ENCODE results near the gene TUBA1A. TPM values are rescaled to one million over a fixed set of nuclear protein-coding genes. Genes with fewer than 3 reads are reported as not detected.
"Not testable (repeated sequence)": the region's sequence is repeated elsewhere in the genome, so short reads cannot be mapped to it uniquely, and the experiment has no call there.

The TUBA1A gene
- polyA plus RNA-seq, 1 donor = 603 TPM

DNA sequence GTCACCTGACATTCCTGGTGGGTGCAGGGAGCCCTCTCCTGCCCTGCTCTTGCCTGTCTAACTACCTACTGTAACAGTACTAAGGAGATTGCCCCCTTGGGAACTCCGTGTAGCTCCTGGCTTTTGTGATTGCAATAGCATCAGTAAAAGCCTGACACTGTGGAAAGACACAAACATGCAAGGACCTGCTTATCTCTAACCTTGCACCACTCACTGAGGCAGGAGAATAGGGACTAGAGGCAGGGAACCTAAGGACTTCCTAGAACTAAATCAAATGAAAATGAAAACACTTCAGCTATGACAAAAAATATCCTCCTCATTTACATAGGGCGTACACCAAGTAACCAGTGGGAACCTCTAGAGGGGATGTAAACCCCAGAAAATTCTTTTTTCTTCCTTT, 28.5 kb downstream of the TUBA1A start:
- no peak for DNase-seq (ENCODE audit: low read depth)

DNA sequence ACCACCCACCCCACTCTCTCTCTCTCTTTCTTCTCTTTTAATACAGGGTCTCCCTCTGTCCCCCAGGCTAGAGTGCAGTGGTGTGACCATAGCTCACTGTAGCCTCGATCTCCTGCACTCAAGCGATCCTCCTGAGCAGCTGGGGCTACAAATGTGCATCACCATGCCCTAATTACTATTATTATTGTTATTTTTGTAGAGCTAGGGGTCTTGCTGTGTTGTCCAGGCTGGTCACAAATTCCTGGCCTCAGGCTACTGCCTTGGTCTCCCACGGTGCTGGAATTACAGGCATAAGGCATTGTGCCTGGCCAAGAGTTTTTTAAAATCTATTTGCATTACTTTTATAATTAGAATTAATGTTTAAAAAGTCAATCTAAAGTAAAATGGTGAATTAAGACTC, 34.7 kb downstream of the TUBA1A start:
- DNase-seq (ENCODE audit: low read depth) = no peak

DNA sequence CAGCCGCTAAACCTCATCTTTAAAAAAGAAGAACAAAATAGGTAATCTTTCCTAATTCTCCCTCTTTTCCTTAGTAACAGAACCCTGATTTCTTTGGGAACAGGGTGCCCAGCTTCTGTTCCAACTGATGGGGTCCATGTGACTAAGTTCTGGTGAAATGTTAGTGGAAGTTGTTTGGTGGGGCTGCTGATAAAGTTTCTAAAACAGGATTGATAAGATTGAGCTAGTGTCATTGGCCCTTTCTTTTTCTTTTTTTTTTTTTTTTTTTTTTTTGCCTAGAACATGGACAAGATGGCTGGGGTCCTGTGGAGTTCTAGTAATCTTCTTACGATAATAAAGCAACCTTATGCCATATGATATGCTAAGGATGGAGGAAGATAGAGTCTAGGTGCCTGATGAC, 41.5 kb downstream of the TUBA1A start:
- DNase-seq (ENCODE audit: low read depth) = no peak

DNA sequence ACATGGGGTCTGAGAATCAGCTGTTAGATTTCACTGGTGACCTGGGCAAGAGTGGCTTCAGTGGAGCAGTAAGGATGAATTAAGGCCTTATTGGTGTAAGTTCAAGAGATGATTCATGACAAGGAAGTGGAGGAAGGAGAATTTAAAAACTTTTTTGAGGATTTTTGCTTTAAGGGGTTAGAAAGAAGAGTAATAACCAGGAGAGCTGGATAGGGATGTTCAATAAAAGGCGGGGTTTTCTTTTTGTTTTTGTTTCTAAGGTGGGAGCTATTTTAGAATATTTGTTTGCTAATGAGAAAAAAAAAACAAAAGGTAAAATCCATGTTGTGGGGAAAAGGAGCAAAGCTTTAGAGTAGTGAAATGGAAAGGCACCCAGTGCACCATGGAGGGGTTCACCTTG, 42.5 kb downstream of the TUBA1A start:
- no peak for DNase-seq (ENCODE audit: low read depth)

DNA sequence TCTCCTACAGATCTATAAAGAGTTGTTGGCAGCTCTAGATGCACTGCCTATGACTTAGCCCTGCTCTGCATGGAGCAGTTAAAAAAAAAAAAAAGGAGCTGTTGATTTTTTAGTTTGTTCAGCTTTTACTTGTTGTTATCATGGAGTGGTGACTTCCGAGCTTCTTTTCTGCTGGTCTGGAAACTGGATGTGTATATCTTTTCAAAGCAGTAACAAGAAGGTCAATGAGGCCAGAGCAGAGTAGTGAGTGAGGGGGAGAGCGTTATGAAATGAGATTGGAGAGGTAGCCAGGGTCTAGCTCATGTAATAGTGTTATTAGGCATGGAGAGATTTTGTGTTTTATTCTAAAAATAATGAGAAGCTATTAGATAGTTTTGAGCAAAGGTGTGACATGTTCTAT, 44.5 kb downstream of the TUBA1A start:
- DNase-seq (ENCODE audit: low read depth) = no peak

DNA sequence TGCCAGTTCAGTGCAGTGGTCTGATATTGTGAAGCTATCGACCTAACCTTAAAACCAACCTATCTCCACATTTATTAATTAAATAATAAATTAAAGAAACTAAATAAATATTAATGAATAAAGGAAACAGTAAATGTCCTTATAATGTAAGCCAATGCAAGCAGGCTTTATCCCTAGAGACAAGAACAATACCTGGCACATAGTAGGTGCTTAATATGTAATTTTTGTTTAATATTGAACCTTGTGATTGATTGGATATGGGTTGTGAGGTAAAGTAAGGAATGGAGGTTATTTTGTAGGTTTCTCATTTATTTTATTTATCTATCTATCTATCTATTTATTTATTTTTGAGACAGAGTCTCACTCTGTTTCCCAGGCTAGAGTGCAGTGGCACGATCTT, 49.9 kb downstream of the TUBA1A start:
- DNase-seq (ENCODE audit: low read depth) = no peak

DNA sequence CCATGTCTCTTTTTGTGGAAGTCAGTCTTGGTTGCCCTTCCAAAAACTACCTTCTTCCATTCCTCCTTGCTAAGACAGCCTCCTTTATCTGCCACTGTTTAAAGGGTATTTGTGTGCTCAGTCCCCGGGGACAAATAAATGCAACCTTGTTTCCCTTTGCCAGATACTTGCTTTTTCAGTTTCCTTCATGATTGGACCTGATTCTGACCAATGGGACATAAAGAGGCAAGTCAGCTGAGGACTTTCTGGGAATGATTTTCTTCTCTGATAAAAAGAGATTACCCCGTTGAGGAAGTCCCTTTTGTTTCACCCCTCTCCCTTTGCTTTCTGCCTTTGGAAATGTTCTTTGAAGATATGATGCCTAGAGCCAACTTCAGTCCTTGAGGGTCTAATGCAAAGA, 50.3 kb downstream of the TUBA1A start:
- DNase-seq (ENCODE audit: low read depth) = no peak

DNA sequence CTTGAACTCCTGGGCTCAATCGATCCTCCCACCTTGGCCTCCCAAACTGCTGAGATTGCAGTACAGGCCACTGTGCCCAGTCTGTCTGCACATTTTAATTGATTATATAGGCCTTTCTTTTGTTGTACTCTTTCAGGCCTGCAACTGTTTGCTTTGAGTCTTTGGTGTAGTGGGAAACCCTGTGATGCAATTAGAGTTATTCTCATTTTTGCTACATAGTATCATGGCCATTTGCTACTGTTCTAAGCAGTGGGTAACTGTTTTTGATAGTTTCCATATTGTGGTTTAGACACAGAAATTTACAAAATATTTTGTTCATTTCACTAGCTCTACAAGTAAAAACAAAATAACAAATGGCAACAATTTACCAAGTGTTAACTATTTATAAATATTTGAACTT, 51.4 kb downstream of the TUBA1A start:
- no peak for DNase-seq (ENCODE audit: low read depth)

DNA sequence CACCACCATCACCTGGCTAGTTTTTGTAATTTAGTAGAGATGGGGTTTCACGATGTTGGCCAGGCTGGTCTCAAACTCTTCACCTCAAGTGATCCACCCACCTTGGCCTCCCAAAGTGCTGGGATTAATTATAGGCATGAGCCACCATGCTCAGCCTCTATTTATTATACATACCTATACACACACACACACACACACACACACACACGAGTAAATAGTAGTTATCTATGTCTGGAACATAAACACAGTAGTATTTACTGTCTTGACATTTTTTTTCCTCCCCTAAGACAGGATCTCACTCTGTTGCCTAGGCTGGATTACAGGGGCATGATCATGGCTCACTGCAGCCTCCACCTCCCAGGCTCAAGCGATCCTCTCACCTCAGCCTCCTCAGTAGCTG, 51.9 kb downstream of the TUBA1A start:
- DNase-seq (ENCODE audit: low read depth) = not testable (repeated sequence)

Other genes with a start within 250 kb of the TUBA1A start
- gene ARF3, start 231.6 kb downstream of the TUBA1A start, polyA plus RNA-seq (ENCODE audit: insufficient read length) = 42.5 TPM
- gene WNT10B, start 217.3 kb downstream of the TUBA1A start, polyA plus RNA-seq (ENCODE audit: insufficient read length) = 0.77 TPM
- gene WNT1, start 210.8 kb downstream of the TUBA1A start, polyA plus RNA-seq (ENCODE audit: insufficient read length) = not detected
- 33.6 TPM for gene DDN, start 189.7 kb downstream of the TUBA1A start, polyA plus RNA-seq (ENCODE audit: insufficient read length)
- gene PRKAG1, start 170.3 kb downstream of the TUBA1A start, polyA plus RNA-seq (ENCODE audit: insufficient read length) = 60.2 TPM
- 40.0 TPM for gene KMT2D, start 128.3 kb downstream of the TUBA1A start, polyA plus RNA-seq (ENCODE audit: insufficient read length)
- 1.6 TPM for gene RHEBL1, start 119.1 kb downstream of the TUBA1A start, polyA plus RNA-seq (ENCODE audit: insufficient read length)
- 0.82 TPM for gene DHH, start 94.3 kb downstream of the TUBA1A start, polyA plus RNA-seq (ENCODE audit: insufficient read length)
- gene LMBR1L, start 78.2 kb downstream of the TUBA1A start, polyA plus RNA-seq (ENCODE audit: insufficient read length) = 43.8 TPM
- 831 TPM for gene TUBA1B, start 57.7 kb downstream of the TUBA1A start, polyA plus RNA-seq (ENCODE audit: insufficient read length)
- 52.3 TPM for gene TUBA1C, start 76.0 kb upstream of the TUBA1A start, polyA plus RNA-seq (ENCODE audit: insufficient read length)
- 1.7 TPM for gene PRPH, start 106.1 kb upstream of the TUBA1A start, polyA plus RNA-seq (ENCODE audit: insufficient read length)
- gene TROAP, start 134.2 kb upstream of the TUBA1A start, polyA plus RNA-seq (ENCODE audit: insufficient read length) = 11.4 TPM
- 0.06 TPM for gene C1QL4, start 148.1 kb upstream of the TUBA1A start, polyA plus RNA-seq (ENCODE audit: insufficient read length)
- 0.09 TPM for gene DNAJC22, start 157.8 kb upstream of the TUBA1A start, polyA plus RNA-seq (ENCODE audit: insufficient read length)
- 29.4 TPM for gene SPATS2, start 178.4 kb upstream of the TUBA1A start, polyA plus RNA-seq (ENCODE audit: insufficient read length)

Data from forelimb muscle (tissue), 1 donor.